KMS-11 (cell line): ENCODE data around the gene SLC26A3.
"Not testable (repeated sequence)": the region's sequence is repeated elsewhere in the genome, so short reads cannot be mapped to it uniquely, and the experiment has no call there.

Experiments used
- H2AFZ ChIP-seq: fragments of 200-600 bp; sonication (generic); 2 replicates; pipeline ENCODE4 v1.6.1; 2016; ENCODE audit warnings: antibody characterized with exemption, mixed run types, low read depth
- H3K27ac ChIP-seq: fragments of 200-600 bp; sonication (generic); 2 replicates; pipeline ENCODE4 v1.6.1; 2016; ENCODE audit warnings: mild to moderate bottlenecking, mixed run types
- H3K27me3 ChIP-seq: fragments of 200-600 bp; sonication (generic); 2 replicates; pipeline ENCODE4 v1.6.1; 2017; ENCODE audit warnings: mild to moderate bottlenecking, low read depth, mixed run types, moderate library complexity; ENCODE audit not compliant: insufficient read depth
- H3K36me3 ChIP-seq: fragments of 200-600 bp; sonication (generic); 2 replicates; pipeline ENCODE4 v1.6.1; 2017; ENCODE audit warnings: mild to moderate bottlenecking, mixed run types; ENCODE audit not compliant: insufficient read depth
- H3K4me1 ChIP-seq: fragments of 200-600 bp; sonication (generic); 2 replicates; pipeline ENCODE4 v1.6.1; 2016; ENCODE audit warnings: mild to moderate bottlenecking, low read depth, mixed run types; ENCODE audit not compliant: poor library complexity, severe bottlenecking
- H3K4me2 ChIP-seq: fragments of 200-600 bp; sonication (generic); 2 replicates; pipeline ENCODE4 v1.7.0; 2016; ENCODE audit warnings: mild to moderate bottlenecking, mixed run types
- H3K4me3 ChIP-seq: fragments of 200-600 bp; sonication (generic); IDR thresholded peaks from 2 replicates; pipeline ENCODE4 v1.6.1; 2017; ENCODE audit warnings: low read depth, low read length, mixed read lengths; ENCODE audit not compliant: insufficient read depth
- H3K79me2 ChIP-seq: fragments of 200-600 bp; sonication (generic); 2 replicates; pipeline ENCODE4 v1.6.1; 2016; ENCODE audit warnings: low read depth, mixed run types; ENCODE audit not compliant: insufficient read depth
- H3K9ac ChIP-seq: fragments of 200-600 bp; sonication (generic); 2 replicates; pipeline ENCODE4 v1.6.1; 2016; ENCODE audit warnings: mild to moderate bottlenecking, mixed run types
- H4K20me1 ChIP-seq: fragments of 200-600 bp; sonication (generic); 2 replicates; pipeline ENCODE4 v1.6.1; 2016; ENCODE audit warnings: mild to moderate bottlenecking, mixed run types; ENCODE audit not compliant: insufficient read depth
- TF ChIP-seq, protein P1 (sequence below): fragments of 200-600 bp; sonication (generic); conservative IDR thresholded peaks from 2 replicates; pipeline ENCODE4 v1.6.1; 2017; ENCODE audit warnings: low read depth, mild to moderate bottlenecking, antibody characterized with exemption, low read length, moderate library complexity, mixed read lengths

The SLC26A3 gene

DNA sequence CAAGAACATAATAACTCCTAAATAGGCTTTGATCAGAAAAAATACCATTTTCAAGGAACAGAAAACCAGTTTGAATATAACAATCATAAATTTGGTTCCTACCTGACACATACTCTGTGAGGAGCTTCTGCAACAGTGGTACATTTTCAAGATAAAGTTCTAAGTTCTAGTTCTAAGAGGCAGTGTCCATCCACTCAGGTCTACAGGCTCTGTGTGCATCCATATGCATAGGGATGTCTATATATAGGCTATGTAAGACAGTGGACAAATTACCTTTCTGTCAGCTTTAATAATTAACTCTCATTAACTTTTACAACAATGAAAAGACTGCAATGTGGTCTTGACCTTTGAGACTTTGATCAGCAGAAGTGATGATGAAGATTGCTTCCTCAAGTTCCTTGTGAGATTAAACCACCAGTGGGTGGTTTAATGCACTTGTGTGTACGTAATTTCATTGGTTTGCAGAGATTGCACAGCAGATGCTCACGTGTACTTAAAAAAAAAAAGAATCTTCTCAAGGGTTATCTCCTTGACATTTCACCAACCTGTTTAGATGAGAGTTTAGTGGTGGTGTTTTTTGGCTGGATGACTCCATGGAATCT is at the start of gene SLC26A3:
Gene SLC26A3 (minus strand): TSS at position 215 of the 602 bp plus-strand sequence. CDS start 8,714 bp downstream, outside the sequence.
- no peak within 1 kb of the TSS for H2AFZ ChIP-seq
- TF ChIP-seq, protein P1, sequence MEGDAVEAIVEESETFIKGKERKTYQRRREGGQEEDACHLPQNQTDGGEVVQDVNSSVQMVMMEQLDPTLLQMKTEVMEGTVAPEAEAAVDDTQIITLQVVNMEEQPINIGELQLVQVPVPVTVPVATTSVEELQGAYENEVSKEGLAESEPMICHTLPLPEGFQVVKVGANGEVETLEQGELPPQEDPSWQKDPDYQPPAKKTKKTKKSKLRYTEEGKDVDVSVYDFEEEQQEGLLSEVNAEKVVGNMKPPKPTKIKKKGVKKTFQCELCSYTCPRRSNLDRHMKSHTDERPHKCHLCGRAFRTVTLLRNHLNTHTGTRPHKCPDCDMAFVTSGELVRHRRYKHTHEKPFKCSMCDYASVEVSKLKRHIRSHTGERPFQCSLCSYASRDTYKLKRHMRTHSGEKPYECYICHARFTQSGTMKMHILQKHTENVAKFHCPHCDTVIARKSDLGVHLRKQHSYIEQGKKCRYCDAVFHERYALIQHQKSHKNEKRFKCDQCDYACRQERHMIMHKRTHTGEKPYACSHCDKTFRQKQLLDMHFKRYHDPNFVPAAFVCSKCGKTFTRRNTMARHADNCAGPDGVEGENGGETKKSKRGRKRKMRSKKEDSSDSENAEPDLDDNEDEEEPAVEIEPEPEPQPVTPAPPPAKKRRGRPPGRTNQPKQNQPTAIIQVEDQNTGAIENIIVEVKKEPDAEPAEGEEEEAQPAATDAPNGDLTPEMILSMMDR = no peak

DNA sequence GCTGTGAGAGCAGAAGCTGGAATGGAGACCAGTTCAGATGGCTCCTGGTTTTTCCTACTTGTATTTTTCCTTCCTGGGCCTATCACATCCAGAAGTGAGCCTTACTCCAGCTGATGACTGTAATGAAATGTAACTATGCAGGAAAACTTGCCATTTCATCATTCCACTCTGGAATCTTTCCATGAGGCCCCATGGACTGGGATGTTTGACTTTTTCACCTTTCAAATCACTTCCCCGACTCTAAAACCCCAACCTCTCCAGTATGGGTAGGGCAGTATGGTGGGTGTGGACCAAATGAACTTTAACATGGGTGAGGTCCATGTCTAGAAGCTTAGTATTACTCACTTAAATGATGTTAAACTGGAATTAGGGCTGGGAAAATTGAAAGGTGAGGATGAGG is 47.6 kb upstream of the SLC26A3 start:
- Histone ChIP-seq H3K4me3 (no peak overlapping the region), H3K27ac (no peak overlapping the region), H2AFZ (no peak overlapping the region), H3K36me3 (no peaks in the 10 kb centered on the region), H3K9ac (no peak overlapping the region), H3K79me2 (no peaks in the 10 kb centered on the region), H3K4me2 (no peak overlapping the region), H4K20me1 (no peaks in the 10 kb centered on the region), H3K4me1 (no peaks in the 10 kb centered on the region), H3K27me3 (no peaks in the 10 kb centered on the region)
- TF ChIP-seq, protein P1 = no peak

More for the DNA sequence above, at the start of gene SLC26A3:
- H3K9ac ChIP-seq = no peak within 1 kb of the TSS
- H3K27me3 ChIP-seq = no peaks in the 10 kb centered on the region
- H3K79me2 ChIP-seq = no peaks in the 10 kb centered on the region
- no peak within 1 kb of the TSS for H3K4me3 ChIP-seq
- no peaks in the 10 kb centered on the region for H4K20me1 ChIP-seq
- H3K4me2 ChIP-seq = no peak within 1 kb of the TSS
- no peak within 1 kb of the TSS for H3K27ac ChIP-seq
- H3K4me1 ChIP-seq = no peaks in the 10 kb centered on the region
- no peaks in the 10 kb centered on the region for H3K36me3 ChIP-seq

DNA sequence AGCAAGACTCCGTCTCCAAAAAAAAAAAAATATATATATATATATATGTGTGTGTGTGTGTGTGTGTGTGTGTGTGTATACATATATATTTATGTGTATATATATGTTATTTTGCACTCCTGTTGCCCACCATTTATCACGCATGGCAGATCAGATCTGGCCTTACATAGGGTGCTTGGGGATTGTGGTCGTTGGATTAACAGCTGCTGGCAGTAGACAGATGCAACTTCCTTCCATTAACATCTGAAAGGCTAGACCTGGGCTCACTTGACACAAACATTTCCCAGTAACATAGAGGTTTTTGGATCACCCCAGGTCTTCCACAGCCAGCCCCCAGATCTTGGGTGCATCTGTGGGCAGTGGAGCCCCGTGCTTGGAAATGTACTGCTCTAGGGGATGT is 47.2 kb upstream of the SLC26A3 start:
- H3K4me3 ChIP-seq = no peak overlapping the region
- H3K9ac ChIP-seq = no peak overlapping the region
- no peak overlapping the region for H2AFZ ChIP-seq
- no peaks in the 10 kb centered on the region for H3K36me3 ChIP-seq
- H3K27me3 ChIP-seq = no peaks in the 10 kb centered on the region
- TF ChIP-seq, protein P1 = no peak
- H3K4me1 ChIP-seq = no peaks in the 10 kb centered on the region
- no peak overlapping the region for H3K4me2 ChIP-seq
- no peaks in the 10 kb centered on the region for H3K79me2 ChIP-seq
- no peak overlapping the region for H3K27ac ChIP-seq
- no peaks in the 10 kb centered on the region for H4K20me1 ChIP-seq

DNA sequence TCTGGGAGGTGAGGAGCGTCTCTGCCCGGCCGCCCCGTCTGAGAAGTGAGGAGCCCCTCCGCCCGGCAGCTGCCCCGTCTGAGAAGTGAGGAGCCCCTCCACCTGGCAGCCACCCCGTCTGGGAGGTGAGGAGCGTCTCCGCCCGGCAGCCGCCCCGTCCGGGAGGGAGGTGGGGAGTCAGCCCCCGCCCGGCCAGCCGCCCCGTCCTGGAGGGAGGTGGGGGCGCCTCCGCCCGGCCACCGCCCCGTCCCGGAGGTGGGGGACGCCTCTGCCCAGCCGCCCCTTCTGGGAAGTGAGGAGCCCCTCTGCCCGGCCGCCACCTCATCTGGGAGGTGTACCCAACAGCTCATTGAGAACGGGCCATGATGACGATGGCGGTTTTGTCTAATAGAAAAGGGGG is 45.2 kb upstream of the SLC26A3 start:
- not testable (repeated sequence) for H3K27ac ChIP-seq, H2AFZ ChIP-seq, H3K27me3 ChIP-seq, H4K20me1 ChIP-seq, H3K79me2 ChIP-seq, H3K4me3 ChIP-seq, H3K4me1 ChIP-seq, H3K9ac ChIP-seq, H3K4me2 ChIP-seq, H3K36me3 ChIP-seq

DNA sequence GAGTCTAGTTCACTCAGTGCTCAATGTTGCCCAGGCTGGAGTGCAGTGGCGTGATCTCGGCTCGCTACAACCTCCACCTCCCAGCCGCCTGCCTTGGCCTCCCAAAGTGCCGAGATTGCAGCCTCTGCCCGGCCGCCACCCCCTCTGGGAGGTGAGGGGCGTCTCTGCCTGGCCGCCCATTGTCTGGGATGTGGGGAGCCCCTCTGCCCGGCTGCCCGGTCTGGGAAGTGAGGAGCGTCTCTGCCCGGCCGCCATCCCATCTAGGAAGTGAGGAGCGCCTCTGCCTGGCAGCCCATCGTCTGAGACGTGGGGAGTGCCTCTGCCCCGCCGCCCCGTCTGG is 44.8 kb upstream of the SLC26A3 start:
- H3K79me2 ChIP-seq, H3K36me3 ChIP-seq, H3K9ac ChIP-seq, H3K4me2 ChIP-seq, H2AFZ ChIP-seq, H3K27ac ChIP-seq, H3K27me3 ChIP-seq, H3K4me1 ChIP-seq, H4K20me1 ChIP-seq, H3K4me3 ChIP-seq: not testable (repeated sequence)
